Measurements from ENCODE around the gene EFHD2. TPM values are rescaled to one million over a fixed set of nuclear protein-coding genes. Genes with fewer than 3 reads are reported as not detected.
A peak's percentile ranks its signal among the peaks of the same experiment; 100 is the strongest.
"Not testable (repeated sequence)": the region's sequence is repeated elsewhere in the genome, so short reads cannot be mapped to it uniquely, and the experiment has no call there.

The EFHD2 gene
- total RNA-seq, 1 donor from 2014 or later, result 29.1 TPM

DNA sequence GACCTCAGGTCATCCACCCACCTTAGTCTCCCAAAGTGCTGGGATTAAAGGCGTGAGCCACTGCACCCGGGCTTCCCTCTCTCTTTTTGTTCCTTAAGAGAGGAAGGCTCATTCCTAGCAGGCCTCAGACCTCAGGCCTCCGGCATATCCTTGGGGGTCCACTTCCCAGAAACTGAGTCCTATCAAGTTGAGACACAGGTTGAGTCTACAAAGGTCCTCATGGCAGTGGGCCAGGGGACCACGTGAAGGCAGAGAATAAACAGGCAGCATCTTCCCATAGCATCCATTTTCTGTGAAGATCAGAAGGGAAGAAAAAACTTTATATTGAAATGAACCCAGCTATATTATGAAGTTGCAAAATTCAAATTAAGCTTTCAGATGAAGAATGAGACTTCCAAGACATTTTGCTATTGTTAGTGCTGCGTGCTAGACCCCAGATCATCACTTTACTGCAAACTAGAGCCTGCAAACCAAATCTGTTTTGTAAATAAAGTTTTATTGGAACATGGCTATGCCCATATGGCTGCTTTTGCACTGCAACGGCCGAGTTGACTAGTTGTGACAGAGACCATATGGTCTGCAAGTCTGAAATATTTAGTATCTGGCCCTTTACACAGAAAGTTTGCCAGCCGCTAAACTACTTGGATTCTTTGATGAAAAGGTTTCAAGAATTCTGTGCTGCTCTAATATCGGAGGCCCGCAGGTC, 43.3 kb downstream of the EFHD2 start:
- no peak for DNase-seq

DNA sequence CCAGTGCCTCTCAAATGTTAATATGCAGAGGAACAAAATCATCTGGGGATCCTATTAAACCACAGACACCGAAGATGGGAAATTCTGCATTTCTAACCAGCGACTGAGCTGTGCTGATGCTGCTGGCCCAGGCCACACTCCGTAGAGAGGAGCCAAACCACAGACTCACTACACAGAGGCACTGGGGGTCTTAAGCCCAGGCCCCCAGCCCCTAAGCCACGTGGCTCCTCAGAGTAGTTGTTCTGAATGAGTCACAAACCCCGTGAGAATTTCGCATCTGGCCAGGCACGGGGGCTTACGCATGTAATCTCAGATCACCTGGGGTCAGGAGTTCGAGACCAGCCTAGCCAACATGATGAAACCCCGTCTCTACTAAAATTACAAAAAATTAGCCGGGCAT, 44.0 kb downstream of the EFHD2 start:
- DNase-seq, result no peak

GRCh38 chr1:15454256-15454655, 44.6 kb downstream of the EFHD2 start:
- DNase-seq, result no peak

DNA sequence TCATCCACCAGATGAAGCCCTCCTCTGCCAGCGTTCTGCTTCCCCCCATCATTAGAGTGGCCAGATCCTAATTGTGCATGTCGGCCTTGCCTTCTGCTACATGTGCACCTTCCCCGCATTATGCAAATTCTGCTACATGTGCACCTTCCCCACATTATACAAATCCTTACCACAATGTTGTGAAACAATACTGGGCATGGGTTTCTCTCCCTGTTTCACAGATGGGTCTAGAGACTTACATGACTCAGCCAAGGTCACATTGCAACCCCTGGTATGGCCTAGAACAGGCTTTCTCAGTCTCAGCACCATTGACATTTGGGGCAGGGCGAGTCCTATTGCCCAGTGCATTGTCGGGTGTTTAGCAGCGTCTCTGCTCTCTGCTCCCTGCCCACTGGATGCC, 45.8 kb downstream of the EFHD2 start:
- DNase-seq, result no peak

DNA sequence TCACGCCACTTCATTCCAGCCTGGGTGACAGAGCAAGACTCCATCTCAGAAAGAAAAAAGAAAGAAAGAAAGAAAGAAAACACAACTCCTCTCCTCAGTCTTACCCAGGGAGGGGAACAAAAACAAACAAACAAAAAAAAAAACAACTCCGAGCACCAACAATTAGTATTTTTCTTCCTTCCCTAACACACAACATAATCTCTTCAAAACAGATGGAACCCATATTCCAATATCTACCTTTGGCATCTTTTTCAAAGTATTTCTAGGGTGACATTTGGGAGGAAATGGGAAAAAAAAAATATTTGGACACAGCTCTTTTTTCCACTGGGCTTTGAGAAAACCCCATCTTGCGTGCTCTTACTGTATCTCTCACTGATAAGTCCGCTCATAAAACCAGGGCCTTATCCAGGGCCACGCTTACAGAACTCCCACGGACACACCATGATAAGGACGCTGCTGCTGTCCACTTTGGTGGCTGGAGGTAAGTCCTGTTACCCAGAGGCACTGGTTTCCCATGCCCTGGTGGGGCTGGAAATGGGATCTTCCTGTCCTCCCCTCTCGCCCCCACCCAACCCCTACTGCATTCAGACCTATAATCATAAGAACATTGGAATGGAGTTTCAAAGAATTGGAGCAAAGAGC, 46.7 kb downstream of the EFHD2 start, which contains the start of gene CELA2A:
Gene CELA2A (plus strand): TSS at position 420 of the 642 bp plus-strand sequence. CDS start 22 bp downstream, at position 442.
- no peak for DNase-seq

- DNase-seq, result no peak
Observed at GRCh38 chr1:15457585-15457984, 47.9 kb downstream of the EFHD2 start.

DNA sequence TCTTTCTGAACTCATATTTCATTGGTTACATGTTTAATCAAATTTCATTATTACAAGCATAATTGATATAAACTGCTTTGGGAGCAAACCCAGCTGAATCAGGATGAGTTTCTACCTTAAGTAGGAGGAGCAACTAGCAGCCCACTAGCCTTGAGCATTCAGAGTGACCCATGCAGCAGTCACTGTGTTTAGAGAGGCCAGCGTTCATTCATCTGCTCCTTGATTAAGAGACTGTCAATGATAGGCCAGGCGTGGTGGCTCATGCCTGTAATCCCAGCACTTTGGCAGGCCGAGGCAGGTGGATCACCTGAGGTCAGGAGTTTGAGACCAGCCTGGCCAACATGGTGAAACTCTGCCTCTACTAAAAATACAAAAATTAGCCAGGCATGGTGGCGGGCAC, 48.7 kb downstream of the EFHD2 start:
- DNase-seq, result not testable (repeated sequence)

GRCh38 chr1:15459771-15460707, 50.4 kb downstream of the EFHD2 start:
- DNase-seq, result no peak

GRCh38 chr1:15460708-15461095, 51.0 kb downstream of the EFHD2 start:
- DNase-seq, result no peak

DNA sequence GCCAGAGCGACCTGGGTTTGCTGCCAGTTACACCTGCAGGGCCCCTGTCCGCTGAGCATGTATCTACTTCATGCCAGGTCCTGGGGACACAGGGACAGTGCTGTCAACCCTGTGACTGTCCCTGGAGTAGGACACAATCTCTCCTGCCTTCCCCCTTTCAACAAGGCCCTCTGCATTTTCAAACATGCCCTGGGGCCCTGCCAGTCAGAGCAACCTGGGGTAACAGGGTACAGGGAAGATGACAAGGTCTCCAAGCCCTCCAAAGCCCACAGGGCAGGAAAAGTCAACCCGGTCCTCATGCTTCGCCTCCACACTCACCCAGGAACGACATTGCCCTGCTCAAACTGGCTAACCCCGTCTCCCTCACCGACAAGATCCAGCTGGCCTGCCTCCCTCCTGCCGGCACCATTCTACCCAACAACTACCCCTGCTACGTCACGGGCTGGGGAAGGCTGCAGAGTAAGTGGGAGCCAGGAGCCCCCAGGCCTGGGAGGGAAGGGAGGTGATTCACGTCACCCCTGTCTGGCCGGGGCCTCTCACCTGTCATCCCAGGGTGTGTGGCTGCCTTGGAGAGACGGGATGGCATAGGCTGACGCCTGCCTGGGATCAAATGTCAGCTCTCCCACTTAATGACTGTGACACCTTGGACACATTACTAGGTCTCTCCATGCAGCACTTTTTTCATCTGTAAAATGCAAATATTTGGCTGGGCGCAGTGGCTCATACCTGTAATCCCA, 53.5 kb downstream of the EFHD2 start:
- DNase-seq, result peak; percentile 48

DNA sequence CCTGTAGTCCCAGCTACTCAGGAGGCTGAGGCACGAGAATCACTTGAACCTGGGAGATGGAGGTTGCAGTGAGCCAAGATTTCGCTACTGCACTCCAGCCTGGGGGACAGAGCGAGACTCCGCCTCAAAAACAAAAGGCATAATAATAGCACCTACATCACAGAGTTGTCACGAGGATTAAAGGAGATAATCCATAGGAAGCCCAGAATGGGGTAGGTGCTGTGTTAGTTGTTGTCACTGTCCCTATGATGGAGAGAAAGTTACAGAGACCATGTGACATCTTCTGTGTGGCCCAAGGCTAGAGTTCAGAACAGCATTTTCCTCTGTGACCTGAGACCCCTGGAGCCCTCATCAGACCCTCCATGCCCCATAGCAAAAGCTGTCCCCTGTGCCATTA, 54.2 kb downstream of the EFHD2 start:
- not testable (repeated sequence) for DNase-seq

GRCh38 chr1:15465674-15466073, 56.0 kb downstream of the EFHD2 start:
- DNase-seq, result no peak

- peak; percentile 54 for DNase-seq
Observed at GRCh38 chr1:15466955-15467625, 57.4 kb downstream of the EFHD2 start.

DNA sequence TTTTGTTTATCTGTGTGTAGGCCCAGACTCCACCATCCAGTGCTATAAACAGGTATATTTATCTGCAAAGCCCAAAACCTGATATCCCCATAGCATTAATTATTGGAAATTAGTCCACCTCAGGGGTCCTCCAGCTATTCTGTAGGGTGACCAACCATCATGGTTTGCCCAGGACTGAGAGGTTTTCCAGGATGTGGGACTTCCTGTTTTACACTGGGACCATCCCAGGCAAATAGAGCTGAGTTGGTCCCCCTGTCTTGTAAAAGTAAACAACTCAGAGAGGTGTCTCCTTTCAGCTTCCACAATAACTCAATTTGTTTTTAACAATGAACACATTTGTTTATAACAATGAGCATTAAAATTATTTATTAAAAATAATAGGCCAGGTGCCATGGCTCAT, 58.5 kb downstream of the EFHD2 start:
- no peak for DNase-seq

- no peak for DNase-seq
Observed at GRCh38 chr1:15469361-15469760, 59.7 kb downstream of the EFHD2 start.

DNA sequence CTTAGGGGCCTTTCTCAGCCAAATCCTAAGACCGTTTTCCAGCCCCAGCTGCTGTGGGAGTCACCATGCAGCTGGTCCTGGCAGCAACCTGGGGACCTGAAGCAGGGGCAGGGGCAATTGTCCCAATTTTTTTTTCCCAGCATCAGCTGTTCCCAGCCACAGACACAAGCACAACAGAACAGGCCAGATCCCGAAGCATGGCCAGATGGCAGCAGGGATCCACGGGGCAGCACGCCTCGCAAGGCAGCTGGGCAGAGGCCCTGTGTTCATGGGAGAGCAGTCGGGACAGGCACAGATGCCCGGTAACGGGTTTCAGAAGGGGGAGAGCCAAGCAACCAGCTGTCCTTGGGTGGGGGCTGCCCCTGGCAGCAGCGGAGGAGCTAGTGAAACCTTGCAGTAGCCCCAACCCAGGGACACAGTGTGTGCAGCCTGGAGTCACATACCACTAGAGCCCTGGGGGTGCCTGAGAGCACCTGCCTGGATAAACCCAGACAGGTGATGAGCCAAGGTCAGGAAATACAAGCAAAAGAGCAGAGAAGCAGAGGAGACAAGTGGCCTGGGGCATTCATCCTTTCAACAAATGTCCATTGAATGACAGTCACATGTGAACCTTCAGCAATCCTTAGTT, 60.2 kb downstream of the EFHD2 start:
- peak; percentile 96 for DNase-seq

DNA sequence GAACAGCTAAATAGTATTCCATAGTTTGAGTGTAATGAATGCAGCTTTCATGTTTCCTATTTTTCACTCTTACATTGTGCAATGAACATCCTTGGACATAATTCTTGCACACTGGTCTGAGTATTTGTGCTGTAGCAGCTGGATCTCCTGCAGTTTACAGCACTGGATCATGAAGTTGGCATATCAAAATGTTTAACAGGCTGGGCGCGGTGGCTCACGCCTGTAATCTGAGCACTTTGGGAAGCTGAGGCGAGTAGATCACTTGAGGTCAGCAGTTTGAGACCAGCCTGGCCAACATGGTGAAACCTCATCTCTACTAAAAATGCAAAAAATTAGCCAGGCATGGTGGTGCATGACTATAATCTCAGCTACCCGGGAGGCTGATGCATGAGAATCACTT, 61.4 kb downstream of the EFHD2 start:
- DNase-seq, result not testable (repeated sequence)

- DNase-seq, result not testable (repeated sequence)
Observed at GRCh38 chr1:15471723-15472122, 62.0 kb downstream of the EFHD2 start.

GRCh38 chr1:15472587-15472986, 62.9 kb downstream of the EFHD2 start:
- no peak for DNase-seq

- DNase-seq, result no peak
Observed at GRCh38 chr1:15475752-15476314, 66.1 kb downstream of the EFHD2 start, which contains the start of gene CELA2B. TSS of gene CELA2B (plus strand) at chr1:15476104. CDS start at chr1:15476126, 22 bp downstream.

GRCh38 chr1:15476927-15477326, 67.2 kb downstream of the EFHD2 start:
- DNase-seq, result no peak

Measured in tongue (tissue), 2 donors.